K562 (cell line): ENCODE measurements around the gene CUL1. TPM values are rescaled to one million over a fixed set of nuclear protein-coding genes. Genes with fewer than 3 reads are reported as not detected.

Source experiments
- AFF4 ChIP-seq: sonication (generic); formaldehyde crosslinking; IDR thresholded peaks from 2 replicates; pipeline ENCODE4 v1.8.0; 2023; ENCODE audit warnings: mild to moderate bottlenecking, missing genetic modification reagents
- ARID4B ChIP-seq: sonication (generic); formaldehyde crosslinking; IDR thresholded peaks from 2 replicates; pipeline ENCODE4 v1.8.0; 2022; ENCODE audit warnings: mild to moderate bottlenecking, missing genetic modification reagents
- ATF7 ChIP-seq: fragments of 450-650 bp; IDR thresholded peaks from 2 replicates; pipeline ENCODE4 v1.7.1; 2014; ENCODE audit warnings: mild to moderate bottlenecking, moderate library complexity
- CHCHD3 ChIP-seq: fragments of 250-450 bp; sonication (Bioruptor Pico); IDR thresholded peaks from 2 replicates; pipeline ENCODE4 v2.1.2; 2022; ENCODE audit warnings: mild to moderate bottlenecking
- E2F3 ChIP-seq: fragments of 250-450 bp; sonication (Bioruptor Pico); IDR thresholded peaks from 2 replicates; pipeline ENCODE4 v1.4.0; 2020; ENCODE audit warnings: mild to moderate bottlenecking
- E2F8 ChIP-seq: fragments of 450-650 bp; IDR thresholded peaks from 2 replicates; pipeline ENCODE4 v1.7.1; 2018; ENCODE audit warnings: mild to moderate bottlenecking, low read depth; ENCODE audit not compliant: partially characterized antibody
- MBD1 ChIP-seq: fragments of 250-450 bp; sonication (Bioruptor Pico); IDR thresholded peaks from 2 replicates; pipeline ENCODE4 v1.8.0; 2022; ENCODE audit warnings: inconsistent platforms
- NELFE ChIP-seq: IDR thresholded peaks from 2 replicates; pipeline ENCODE4 v1.6.1; 2011; ENCODE audit warnings: mild to moderate bottlenecking; ENCODE audit not compliant: insufficient read depth, insufficient read length
- NR1H2 ChIP-seq: sonication (generic); formaldehyde crosslinking; IDR thresholded peaks from 2 replicates; pipeline ENCODE4 v1.4.0; 2020; ENCODE audit warnings: mild to moderate bottlenecking, missing genetic modification reagents
- PTBP1 ChIP-seq: fragments of 200-400 bp; formaldehyde crosslinking; IDR thresholded peaks from 2 replicates; pipeline ENCODE4 v1.6.1; 2017; ENCODE audit warnings: low read depth, low read length
- ZNF175 ChIP-seq: fragments of 200-800 bp; sonication (Bioruptor generic); IDR thresholded peaks from 2 replicates; pipeline ENCODE4 v1.6.1; 2016; ENCODE audit warnings: low read depth, mild to moderate bottlenecking, missing genetic modification characterization, missing compliant biosample characterization
- ZNF347 ChIP-seq: fragments of 450-650 bp; formaldehyde crosslinking; IDR thresholded peaks from 2 replicates; pipeline ENCODE4 v1.4.0; 2020; ENCODE audit warnings: low read depth, mild to moderate bottlenecking, moderate library complexity
- ZNF707 ChIP-seq: fragments of 250-450 bp; sonication (Bioruptor Pico); conservative IDR thresholded peaks from 2 replicates; pipeline ENCODE4 v1.8.0; 2022; ENCODE audit warnings: inconsistent platforms, mild to moderate bottlenecking, moderate library complexity
- ZNF75A ChIP-seq: fragments of 450-650 bp; formaldehyde crosslinking; IDR thresholded peaks from 2 replicates; pipeline ENCODE4 v1.4.0; 2020; ENCODE audit warnings: mild to moderate bottlenecking
- ZNF766 ChIP-seq: fragments of 200-800 bp; sonication (Bioruptor generic); conservative IDR thresholded peaks from 2 replicates; pipeline ENCODE4 v1.6.1; 2016; ENCODE audit warnings: missing genetic modification characterization, missing compliant biosample characterization
- polyA plus RNA-seq, 8 experiments: library from polyadenylated mRNA; depleted of rRNA in 4 of 8; stranded (reverse) in 5 of 8; unstranded in 3 of 8; fragments of >200 nt; fragmentation: Nextera tagmentation in 2 of 8; fragmentation: Illumina TruSeq in 1 of 8; extraction: Ambion mirVana in 2 of 8; extraction: Trizol in 1 of 8; gene quantifications; 2 replicates each; pipeline versions ENCODE4 v1.2.1 to v1.2.3, GENCODE V29; 2011 to 2014; ENCODE audit warnings: inconsistent platforms in 1 of 8, missing spikeins in 1 of 8
- total RNA-seq, 7 experiments: library from RNA; depleted of rRNA in 6 of 7; stranded (reverse); fragments of >200 nt in 6 of 7; fragmentation: Illumina TruSeq in 2 of 7; extraction: Trizol in 2 of 7; gene quantifications; 2 replicates each; pipeline versions ENCODE4 v1.2.1 to v1.2.3, GENCODE V29; 2011 to 2021; ENCODE audit warnings: low replicate concordance in 1 of 7

Gene CUL1
- total and polyA plus RNA-seq, 9 of the 15 experiments (the other 6 are each of a cell fraction or from before 2014, with no cell fraction given) = 31.5 to 107 (median 96.5) TPM

DNA sequence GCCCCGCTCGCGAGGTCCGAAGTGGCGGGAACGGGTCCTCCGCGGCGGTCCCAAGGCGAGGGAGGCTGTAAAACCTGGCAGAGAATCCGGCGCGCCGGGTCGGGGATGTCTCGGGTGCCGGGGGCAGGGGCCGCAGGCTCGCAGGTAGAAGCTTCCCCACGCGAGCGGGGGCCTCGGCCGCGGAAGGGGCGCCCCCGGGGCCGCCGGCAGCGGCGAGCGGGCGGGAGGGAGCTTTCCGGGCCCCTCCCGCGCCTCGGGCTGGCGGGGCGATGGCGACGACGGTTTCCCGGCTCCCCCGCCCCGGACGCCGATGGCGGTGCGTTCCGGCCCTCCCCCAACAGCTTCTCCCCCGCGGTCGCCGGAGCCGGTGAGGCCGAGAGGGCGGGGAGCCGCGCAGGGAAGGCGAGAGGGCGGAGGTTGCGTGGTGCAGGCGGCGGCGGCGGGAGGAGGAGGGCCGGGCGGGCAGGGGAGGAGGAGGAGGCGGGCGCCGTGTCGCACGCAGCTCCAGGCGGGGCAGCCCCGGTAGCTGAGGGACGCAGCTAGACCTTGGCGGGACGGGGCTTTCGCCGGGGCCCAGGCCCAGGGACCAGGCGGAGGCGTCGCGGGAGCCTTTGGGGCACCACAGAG, at the start of gene CUL1 (continued):
- peak; percentile 43; the same call in 1 of the 2 replicates for TF ChIP-seq ARID4B (CRISPR knock-in tag)
- TF ChIP-seq ZNF175 (CRISPR knock-in tag) = no peak; the same call in 1 of the 2 replicates
- TF ChIP-seq ZNF75A (CRISPR knock-in tag) = no peak
- TF ChIP-seq AFF4 (CRISPR knock-in tag) = no peak; the same call in 1 of the 2 replicates
- no peak for TF ChIP-seq ZNF707 (CRISPR knock-in tag)
- TF ChIP-seq ZNF766 = peak; percentile 79; the same call in 1 of the 2 replicates
- TF ChIP-seq MBD1 (CRISPR knock-in tag) = no peak
- TF ChIP-seq CHCHD3 (CRISPR knock-in tag) = no peak
- TF ChIP-seq E2F8 = no peak
- TF ChIP-seq ATF7 = peak; percentile 83
- TF ChIP-seq NR1H2 = no peak
- TF ChIP-seq PTBP1 = no peak
- no peak for TF ChIP-seq NELFE
- TF ChIP-seq E2F3 = peak; percentile 86
- TF ChIP-seq ZNF347 (CRISPR knock-in tag) = no peak
